ENCODE results near the gene NRDC. TPM values are rescaled to one million over a fixed set of nuclear protein-coding genes. Genes with fewer than 3 reads are reported as not detected.

The NRDC gene
- total RNA-seq, 1 experiment from 2014 or later = 176 TPM

- CTCF ChIA-PET = interaction anchor here (0.7 kb wide), 1 partner anchor 11 kb away, joined by 4 read pairs; no protein-coding TSS in a partner anchor
- H3K36me3 Mint-ChIP-seq (ENCODE audit: insufficient read depth, unreplicated experiment) = peaks cover 77% of the 10 kb centered on the region
- H3K4me1 Mint-ChIP-seq (ENCODE audit: insufficient read depth, unreplicated experiment) = no peaks in the 10 kb centered on the region
- TF ChIP-seq, protein P1, sequence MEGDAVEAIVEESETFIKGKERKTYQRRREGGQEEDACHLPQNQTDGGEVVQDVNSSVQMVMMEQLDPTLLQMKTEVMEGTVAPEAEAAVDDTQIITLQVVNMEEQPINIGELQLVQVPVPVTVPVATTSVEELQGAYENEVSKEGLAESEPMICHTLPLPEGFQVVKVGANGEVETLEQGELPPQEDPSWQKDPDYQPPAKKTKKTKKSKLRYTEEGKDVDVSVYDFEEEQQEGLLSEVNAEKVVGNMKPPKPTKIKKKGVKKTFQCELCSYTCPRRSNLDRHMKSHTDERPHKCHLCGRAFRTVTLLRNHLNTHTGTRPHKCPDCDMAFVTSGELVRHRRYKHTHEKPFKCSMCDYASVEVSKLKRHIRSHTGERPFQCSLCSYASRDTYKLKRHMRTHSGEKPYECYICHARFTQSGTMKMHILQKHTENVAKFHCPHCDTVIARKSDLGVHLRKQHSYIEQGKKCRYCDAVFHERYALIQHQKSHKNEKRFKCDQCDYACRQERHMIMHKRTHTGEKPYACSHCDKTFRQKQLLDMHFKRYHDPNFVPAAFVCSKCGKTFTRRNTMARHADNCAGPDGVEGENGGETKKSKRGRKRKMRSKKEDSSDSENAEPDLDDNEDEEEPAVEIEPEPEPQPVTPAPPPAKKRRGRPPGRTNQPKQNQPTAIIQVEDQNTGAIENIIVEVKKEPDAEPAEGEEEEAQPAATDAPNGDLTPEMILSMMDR (IDR thresholded peaks at IDR 0.05; ENCODE audit: unreplicated experiment) = no peak
- no peaks in the 10 kb centered on the region for H3K9me3 Mint-ChIP-seq (ENCODE audit: unreplicated experiment)
- intact Hi-C loops (cut with micrococcal nuclease) = no loop called here
- H3K4me3 Mint-ChIP-seq (ENCODE audit: unreplicated experiment) = no peak overlapping the region
- no TSS peak for BruUV-seq (replicated peaks)
- POLR2A ChIA-PET = no interaction called here
- H3K27ac Mint-ChIP-seq (ENCODE audit: low read depth, unreplicated experiment) = no peak overlapping the region
- no peaks in the 10 kb centered on the region for H3K27me3 Mint-ChIP-seq (ENCODE audit: insufficient read depth, unreplicated experiment)
- DNase-seq (ENCODE audit: unreplicated experiment) = no peak
Observed at GRCh38 chr1:51814513-51814912, 64.0 kb downstream of the NRDC start.

GRCh38 chr1:51799372-51799771 is 79.2 kb downstream of the NRDC start:
- TF ChIP-seq, protein P1 (IDR thresholded peaks at IDR 0.05; ENCODE audit: unreplicated experiment) = no peak
- no peak for DNase-seq (ENCODE audit: unreplicated experiment)
- Mint-ChIP-seq H3K27me3 (ENCODE audit: insufficient read depth, unreplicated experiment) (no peaks in the 10 kb centered on the region), H3K27ac (ENCODE audit: low read depth, unreplicated experiment) (no peak overlapping the region), H3K36me3 (ENCODE audit: insufficient read depth, unreplicated experiment) (peaks cover 90% of the 10 kb centered on the region), H3K4me3 (ENCODE audit: unreplicated experiment) (no peak overlapping the region), H3K9me3 (ENCODE audit: unreplicated experiment) (no peaks in the 10 kb centered on the region), H3K4me1 (ENCODE audit: insufficient read depth, unreplicated experiment) (no peaks in the 10 kb centered on the region)
- intact Hi-C loops (cut with micrococcal nuclease) = no loop called here
- BruUV-seq (replicated peaks) = no TSS peak
- ChIA-PET CTCF (interaction anchor here (0.6 to 1.1 kb wide), 2 partner anchors 9 to 15 kb away, joined by 3 read pairs; no protein-coding TSS in a partner anchor), POLR2A (interaction anchor here (0.6 to 0.7 kb wide), 2 partner anchors 8 to 9 kb away, joined by 3 to 4 read pairs; no protein-coding TSS in a partner anchor)

DNA sequence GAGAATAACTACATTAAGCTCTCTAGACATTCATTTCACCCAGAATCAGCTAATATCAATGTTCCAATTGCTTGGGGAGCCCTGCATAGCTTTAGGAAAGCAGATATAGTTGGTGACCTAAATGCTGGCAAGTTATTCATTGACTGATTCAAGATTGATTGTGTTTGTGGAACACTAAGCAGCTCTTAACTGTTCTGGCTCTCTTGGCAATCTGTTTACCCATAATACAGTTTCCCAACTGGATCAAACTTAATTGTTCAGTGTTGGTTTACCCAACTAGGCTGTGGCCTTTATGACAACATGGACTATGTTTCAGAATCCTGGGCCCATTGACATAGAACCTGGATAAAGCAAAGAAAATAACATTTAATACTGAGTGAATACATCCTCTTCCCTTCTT is 83.7 kb downstream of the NRDC start:
- Mint-ChIP-seq H3K27me3 (ENCODE audit: insufficient read depth, unreplicated experiment) (no peaks in the 10 kb centered on the region), H3K9me3 (ENCODE audit: unreplicated experiment) (no peaks in the 10 kb centered on the region), H3K4me3 (ENCODE audit: unreplicated experiment) (no peak overlapping the region), H3K27ac (ENCODE audit: low read depth, unreplicated experiment) (no peak overlapping the region), H3K36me3 (ENCODE audit: insufficient read depth, unreplicated experiment) (peaks cover 88% of the 10 kb centered on the region), H3K4me1 (ENCODE audit: insufficient read depth, unreplicated experiment) (no peaks in the 10 kb centered on the region)
- TF ChIP-seq, protein P1 (IDR thresholded peaks at IDR 0.05; ENCODE audit: unreplicated experiment) = no peak
- intact Hi-C loops (cut with micrococcal nuclease) = no loop called here
- POLR2A ChIA-PET = interaction anchor here (1.5 kb wide), 1 partner anchor 15 kb away, joined by 3 read pairs; no protein-coding TSS in a partner anchor
- no peak for DNase-seq (ENCODE audit: unreplicated experiment)
- BruUV-seq (replicated peaks) = no TSS peak
- CTCF ChIA-PET = interaction anchor here (0.6 kb wide), 2 partner anchors 64 to 1299 kb away, joined by 3 to 4 read pairs; no protein-coding TSS in a partner anchor

GRCh38 chr1:51794260-51794659 is 84.3 kb downstream of the NRDC start:
- intact Hi-C loops (cut with micrococcal nuclease) = no loop called here
- Mint-ChIP-seq H3K36me3 (ENCODE audit: insufficient read depth, unreplicated experiment) (peaks cover 88% of the 10 kb centered on the region), H3K4me1 (ENCODE audit: insufficient read depth, unreplicated experiment) (no peaks in the 10 kb centered on the region), H3K27ac (ENCODE audit: low read depth, unreplicated experiment) (no peak overlapping the region), H3K27me3 (ENCODE audit: insufficient read depth, unreplicated experiment) (no peaks in the 10 kb centered on the region), H3K9me3 (ENCODE audit: unreplicated experiment) (no peaks in the 10 kb centered on the region), H3K4me3 (ENCODE audit: unreplicated experiment) (no peak overlapping the region)
- no TSS peak for BruUV-seq (replicated peaks)
- ChIA-PET CTCF (interaction anchor here (0.6 kb wide), 1 partner anchor 1300 kb away, joined by 3 read pairs; no protein-coding TSS in a partner anchor), POLR2A (interaction anchor here (1.5 to 1.6 kb wide), 2 partner anchors 12 to 15 kb away, joined by 3 to 5 read pairs; no protein-coding TSS in a partner anchor)
- DNase-seq (ENCODE audit: unreplicated experiment) = no peak
- TF ChIP-seq, protein P1 (IDR thresholded peaks at IDR 0.05; ENCODE audit: unreplicated experiment) = no peak
